GM12872 (cell line): ENCODE measurements around the gene ASF1B.

Source experiments
- CTCF ChIP-seq: IDR thresholded peaks from 3 replicates; pipeline ENCODE4 v1.5.1; 2011; ENCODE audit warnings: low read depth, mild to moderate bottlenecking, low read length, moderate library complexity; ENCODE audit not compliant: insufficient read depth

The ASF1B gene

GRCh38 chr19:14090509-14091080, 45.8 kb downstream of the ASF1B start, which contains the start of gene SAMD1:
SAMD1 (minus strand) TSS chr19:14090751.
- TF ChIP-seq CTCF, result no peak

GRCh38 chr19:14089662-14090508, 46.5 kb downstream of the ASF1B start:
- TF ChIP-seq CTCF, result no peak

GRCh38 chr19:14089412-14089661, 47.1 kb downstream of the ASF1B start:
- 0 out of 3 replicates have a peak, but pooled peaks have one; percentile 21 for TF ChIP-seq CTCF

GRCh38 chr19:14088634-14089411, 47.6 kb downstream of the ASF1B start:
- TF ChIP-seq CTCF, result no peak

GRCh38 chr19:14086098-14086497, 50.3 kb downstream of the ASF1B start:
- TF ChIP-seq CTCF, result no peak

- TF ChIP-seq CTCF, result no peak
These were observed 50.9 kb downstream of the ASF1B start, which contains the start of gene C19orf67 for GRCh38 chr19:14085309-14085995. C19orf67 (minus strand) TSS chr19:14085783; CDS start chr19:14085627, 156 bp downstream.

- TF ChIP-seq CTCF, result no peak
These were observed 53.8 kb downstream of the ASF1B start for GRCh38 chr19:14082675-14082960.
